Measurements from ENCODE around the gene RASAL2.

The RASAL2 gene

GRCh38 chr1:178120520-178121052 lies 26.7 kb downstream of the RASAL2 start:
- peak in 1 of 5 experiments; percentile 7 for DNase-seq

GRCh38 chr1:178121883-178122282 lies 28.0 kb downstream of the RASAL2 start:
- DNase-seq = no peak

GRCh38 chr1:178122283-178122682 lies 28.4 kb downstream of the RASAL2 start:
- DNase-seq = no peak

GRCh38 chr1:178124115-178124514 lies 30.2 kb downstream of the RASAL2 start:
- no peak for DNase-seq

GRCh38 chr1:178126261-178126660 lies 32.4 kb downstream of the RASAL2 start:
- DNase-seq = no peak

- no peak for DNase-seq
These were observed 32.9 kb downstream of the RASAL2 start for GRCh38 chr1:178126741-178127185.

GRCh38 chr1:178127482-178128191 lies 33.7 kb downstream of the RASAL2 start:
- DNase-seq = no peak

- no peak for DNase-seq
These were observed 39.5 kb downstream of the RASAL2 start for GRCh38 chr1:178133239-178133989.

GRCh38 chr1:178134061-178134460 lies 40.2 kb downstream of the RASAL2 start:
- no peak for DNase-seq

- DNase-seq = no peak
These were observed 43.3 kb downstream of the RASAL2 start for GRCh38 chr1:178137238-178137637.

GRCh38 chr1:178142806-178143205 lies 48.9 kb downstream of the RASAL2 start:
- no peak for DNase-seq

- no peak for DNase-seq
These were observed 50.1 kb downstream of the RASAL2 start for GRCh38 chr1:178143730-178144690.

GRCh38 chr1:178145605-178146004 lies 51.7 kb downstream of the RASAL2 start:
- DNase-seq = no peak

- no peak for DNase-seq
These were observed 52.5 kb downstream of the RASAL2 start for GRCh38 chr1:178146436-178146835.

- DNase-seq = no peak
These were observed 56.7 kb downstream of the RASAL2 start for GRCh38 chr1:178150610-178151009.

- no peak for DNase-seq
These were observed 57.9 kb downstream of the RASAL2 start for GRCh38 chr1:178151831-178152230.

GRCh38 chr1:178155481-178156255 lies 61.8 kb downstream of the RASAL2 start:
- DNase-seq = no peak

- no peak for DNase-seq
These were observed 67.0 kb downstream of the RASAL2 start for GRCh38 chr1:178160736-178161475.

- no peak for DNase-seq
These were observed 67.6 kb downstream of the RASAL2 start for GRCh38 chr1:178161516-178161915.

GRCh38 chr1:178165196-178165595 lies 71.3 kb downstream of the RASAL2 start:
- DNase-seq = no peak

- no peak for DNase-seq
These were observed 72.6 kb downstream of the RASAL2 start for GRCh38 chr1:178166429-178167024.
